CD4-positive, alpha-beta T cell (primary cell): ENCODE measurements around the gene EIF4EBP2. TPM values are rescaled to one million over a fixed set of nuclear protein-coding genes. Genes with fewer than 3 reads are reported as not detected.

Experiments
- ATAC-seq: fragments of 200-7000 bp; cut with Tn5 transposase; one replicate; pipeline ENCODE4 v1.10.0; 2022; ENCODE audit warnings: mild to moderate bottlenecking; ENCODE audit not compliant: poor library complexity
- CTCF ChIA-PET: fragments of 350-600 bp; sonication (Branson Sonifier 250); formaldehyde crosslinking; loops from one replicate; lab custom pipeline; 2021; ENCODE audit warnings: antibody characterized with exemption, inconsistent platforms; lab: Charles Lee
- POLR2A ChIA-PET: fragments of 350-600 bp; sonication (Branson Sonifier 250); formaldehyde crosslinking; loops from one replicate; lab custom pipeline; 2021; ENCODE audit warnings: antibody characterized with exemption, inconsistent platforms; lab: Charles Lee
- DNase-seq, 14 experiments: peaks; one replicate each; pipeline ENCODE4 v3.0.0-alpha.2; 2013 to 2020; ENCODE audit warnings: mixed read lengths in 2 of 14
- H3K27ac ChIP-seq, 2 donors: one replicate each; pipeline versions ENCODE4 v1.5.1 to v1.7.0; 2013; ENCODE audit warnings: low read length in 2 of 2, low read depth in 1 of 2, mild to moderate bottlenecking in 1 of 2
- H3K27me3 ChIP-seq, 2 experiments: 1 replicate in 1 of 2; 2 replicates in 1 of 2; pipeline versions ENCODE4 v1.6.1 to v1.7.0; 2013; ENCODE audit warnings: low read length in 2 of 2, control low read depth in 1 of 2, mild to moderate bottlenecking in 1 of 2, moderate library complexity in 1 of 2; ENCODE audit not compliant: insufficient read depth in 2 of 2, control insufficient read depth in 1 of 2
- H3K36me3 ChIP-seq: one replicate; pipeline ENCODE4 v1.6.1; 2013; ENCODE audit warnings: low read length, control low read depth; ENCODE audit not compliant: insufficient read depth
- H3K4me1 ChIP-seq: one replicate; pipeline ENCODE4 v1.6.1; 2013; ENCODE audit warnings: low read length, control low read depth; ENCODE audit not compliant: insufficient read depth
- H3K4me3 ChIP-seq: one replicate; pipeline ENCODE4 v1.5.1; 2013; ENCODE audit warnings: mild to moderate bottlenecking, low read length, moderate library complexity
- H3K9me3 ChIP-seq, 2 experiments: 1 replicate in 1 of 2; 2 replicates in 1 of 2; pipeline versions ENCODE4 v1.6.1 to v1.7.0; 2013; ENCODE audit warnings: low read length in 2 of 2, mild to moderate bottlenecking in 2 of 2, control low read depth in 1 of 2, moderate library complexity in 1 of 2; ENCODE audit not compliant: control insufficient read depth in 1 of 2, insufficient read depth in 1 of 2
- H3K27ac Mint-ChIP-seq: one replicate; pipeline ENCODE4 v1.8.0; 2020; ENCODE audit warnings: mixed read lengths
- H3K27me3 Mint-ChIP-seq: one replicate; pipeline ENCODE4 v1.8.0; 2021; ENCODE audit warnings: mixed read lengths
- H3K36me3 Mint-ChIP-seq: one replicate; pipeline ENCODE4 v1.8.0; 2021; ENCODE audit warnings: low read depth, mixed read lengths
- H3K4me1 Mint-ChIP-seq: one replicate; pipeline ENCODE4 v1.8.0; 2021; ENCODE audit warnings: low read depth, mixed read lengths
- H3K4me3 Mint-ChIP-seq: one replicate; pipeline ENCODE4 v1.8.0; 2020; ENCODE audit warnings: mild to moderate bottlenecking, mixed read lengths
- H3K9me3 Mint-ChIP-seq: one replicate; pipeline ENCODE4 v1.8.0; 2020; ENCODE audit warnings: mixed read lengths
- CTCF ChIP-seq: fragments of 200-600 bp; IDR thresholded peaks from one replicate; pipeline ENCODE4 v1.8.0; 2022; ENCODE audit warnings: antibody characterized with exemption, mild to moderate bottlenecking
- intact Hi-C, 2 experiments: fragments of 100-400 bp; cut with DNase I in 1 of 2; cut with micrococcal nuclease in 1 of 2; formaldehyde crosslinking; loops; one replicate each; pipeline versions ENCODE4 v1.15.1 to v1.9.0; 2023 to 2025; cut with DNase I, micrococcal nuclease
- total RNA-seq, 174 experiments: library from RNA in 2 of 174; stranded (reverse) in 2 of 174; gene quantifications; one replicate each; pipeline ENCODE4 v1.2.3 and lab custom pipeline; 2021 to 2026

EIF4EBP2 gene
- total RNA-seq, 2 experiments from 2014 or later, result 21.4 to 22.6 TPM

GRCh38 chr10:70412356-70412755, 8.4 kb downstream of the EIF4EBP2 start:
- intact Hi-C loops, result no loop called here
- ChIA-PET CTCF (no interaction called here), POLR2A (no interaction called here)
- TF ChIP-seq CTCF, result no peak
- Histone ChIP-seq H3K27me3 (no peaks in the 10 kb centered on the region), H3K4me3 (no peak overlapping the region), H3K4me1 (peaks cover 8% of the 10 kb centered on the region), H3K9me3 (no peaks in the 10 kb centered on the region), H3K36me3 (peaks cover 3% of the 10 kb centered on the region), H3K27ac (no peak overlapping the region)
- DNase-seq (no peak), ATAC-seq (no peak)
- Mint-ChIP-seq H3K4me1 (peaks cover 68% of the 10 kb centered on the region), H3K27me3 (no peaks in the 10 kb centered on the region), H3K4me3 (no peak overlapping the region), H3K36me3 (peaks cover 56% of the 10 kb centered on the region), H3K27ac (peak overlapping the region; percentile 59), H3K9me3 (no peaks in the 10 kb centered on the region)

- Mint-ChIP-seq H3K27me3 (no peaks in the 10 kb centered on the region), H3K27ac (peak overlapping the region; percentile 62), H3K4me3 (no peak overlapping the region), H3K36me3 (peaks cover 58% of the 10 kb centered on the region), H3K4me1 (peaks cover 35% of the 10 kb centered on the region), H3K9me3 (no peaks in the 10 kb centered on the region)
- Histone ChIP-seq H3K27me3 (no peaks in the 10 kb centered on the region), H3K27ac (no peak overlapping the region), H3K4me3 (no peak overlapping the region), H3K4me1 (no peaks in the 10 kb centered on the region), H3K9me3 (no peaks in the 10 kb centered on the region), H3K36me3 (peaks cover 26% of the 10 kb centered on the region)
- TF ChIP-seq CTCF, result no peak
- POLR2A ChIA-PET, result interaction anchor here (1.9 kb wide), 1 partner anchor 13 kb away, joined by 9 read pairs; the partner anchor contains the start of gene EIF4EBP2
- DNase-seq (no peak), ATAC-seq (no peak)
- intact Hi-C loops, result no loop called here
- CTCF ChIA-PET, result no interaction called here
Observed at GRCh38 chr10:70417568-70417967, 13.6 kb downstream of the EIF4EBP2 start.

GRCh38 chr10:70418229-70418628, 14.3 kb downstream of the EIF4EBP2 start:
- Histone ChIP-seq H3K36me3 (peaks cover 33% of the 10 kb centered on the region), H3K9me3 (no peaks in the 10 kb centered on the region), H3K27ac (no peak overlapping the region), H3K27me3 (no peaks in the 10 kb centered on the region), H3K4me1 (no peaks in the 10 kb centered on the region), H3K4me3 (no peak overlapping the region)
- Mint-ChIP-seq H3K27me3 (no peaks in the 10 kb centered on the region), H3K4me3 (no peak overlapping the region), H3K4me1 (peaks cover 28% of the 10 kb centered on the region), H3K27ac (peak overlapping the region; percentile 62), H3K9me3 (no peaks in the 10 kb centered on the region), H3K36me3 (peaks cover 63% of the 10 kb centered on the region)
- no peak for DNase-seq
- TF ChIP-seq CTCF, result no peak
- CTCF ChIA-PET, result no interaction called here
- no peak for ATAC-seq
- POLR2A ChIA-PET, result interaction anchor here (1.9 kb wide), 1 partner anchor 14 kb away, joined by 9 read pairs; the partner anchor contains the start of gene EIF4EBP2
- intact Hi-C loops, result no loop called here
